NCI-H2196 (cell line): ENCODE data around the gene TTLL10.

Source experiments
- DNase-seq: peaks from one replicate; lab custom pipeline; 2025; ENCODE audit not compliant: unreplicated experiment; lab: John Stamatoyannopoulos, UW

TTLL10 gene

GRCh38 chr1:1157426-1157913, 16.2 kb upstream of the TTLL10 start:
- DNase-seq, result no peak

DNA sequence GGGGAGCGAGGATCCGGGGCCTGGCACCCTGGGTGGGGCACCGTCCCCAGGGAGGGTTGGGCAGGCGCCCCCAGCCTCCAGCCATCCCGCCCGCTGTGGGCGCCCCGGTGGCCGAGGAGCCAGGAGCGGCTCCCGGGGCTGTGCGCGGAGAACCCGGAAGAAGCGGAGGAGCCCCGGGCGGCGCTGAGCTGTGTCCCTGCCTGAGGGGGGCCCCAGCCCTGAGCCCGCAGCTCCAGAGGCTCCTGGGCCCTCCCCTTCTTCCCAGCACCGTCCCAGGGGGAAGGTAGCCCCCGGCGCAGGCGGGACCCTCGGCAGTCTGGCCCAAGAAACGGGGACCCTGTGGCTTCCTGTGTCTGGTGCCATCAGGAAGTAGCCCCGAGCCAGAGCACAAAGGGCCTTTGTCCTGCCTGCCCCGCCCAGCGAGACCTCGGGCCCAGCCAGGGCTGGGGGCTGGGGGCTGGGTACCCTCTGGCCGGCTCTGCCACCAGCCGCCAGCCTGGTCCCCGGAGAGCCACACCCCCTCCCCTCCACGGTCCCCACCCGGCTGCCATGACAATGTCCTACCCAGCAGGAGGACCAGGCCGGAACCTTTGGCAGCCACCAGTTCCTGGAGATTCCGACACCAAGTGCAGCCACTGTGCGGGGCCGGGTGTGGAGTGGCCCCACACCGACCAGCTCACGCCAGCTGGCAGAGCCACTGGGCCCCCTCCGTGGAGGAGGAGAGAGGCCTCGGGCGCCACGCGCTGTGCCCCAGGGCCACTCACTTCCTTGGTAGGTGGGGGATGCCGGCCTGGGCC, 15.6 kb upstream of the TTLL10 start:
- DNase-seq, result no peak

- DNase-seq, result no peak
Measured at GRCh38 chr1:1160281-1160930, 13.3 kb upstream of the TTLL10 start.

GRCh38 chr1:1161078-1161682, 12.5 kb upstream of the TTLL10 start:
- no peak for DNase-seq

GRCh38 chr1:1161683-1162079, 12.0 kb upstream of the TTLL10 start:
- DNase-seq, result no peak

- peak; percentile 93 for DNase-seq
Measured at GRCh38 chr1:1162597-1163537, 10.8 kb upstream of the TTLL10 start.

GRCh38 chr1:1163538-1164070, 10.1 kb upstream of the TTLL10 start:
- no peak for DNase-seq

DNA sequence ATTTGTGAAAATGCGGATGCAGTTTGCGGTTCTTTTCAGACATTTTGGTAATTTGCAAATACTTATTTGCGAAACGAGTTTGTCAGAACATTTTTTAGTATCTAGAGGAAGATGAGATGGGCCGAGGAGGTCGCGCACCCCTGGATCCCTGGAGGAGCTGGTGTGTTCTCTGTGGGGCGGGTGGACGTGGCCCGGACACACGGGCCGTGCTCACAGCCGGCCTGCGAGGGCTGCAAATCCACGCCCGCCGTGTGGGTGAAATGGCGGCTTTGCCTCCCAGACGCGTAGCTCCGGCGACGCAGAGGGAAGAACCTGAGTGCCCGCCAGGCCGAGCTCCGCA, 9.3 kb upstream of the TTLL10 start:
- no peak for DNase-seq

GRCh38 chr1:1164701-1165451, 8.8 kb upstream of the TTLL10 start:
- peak; percentile 28 for DNase-seq

DNA sequence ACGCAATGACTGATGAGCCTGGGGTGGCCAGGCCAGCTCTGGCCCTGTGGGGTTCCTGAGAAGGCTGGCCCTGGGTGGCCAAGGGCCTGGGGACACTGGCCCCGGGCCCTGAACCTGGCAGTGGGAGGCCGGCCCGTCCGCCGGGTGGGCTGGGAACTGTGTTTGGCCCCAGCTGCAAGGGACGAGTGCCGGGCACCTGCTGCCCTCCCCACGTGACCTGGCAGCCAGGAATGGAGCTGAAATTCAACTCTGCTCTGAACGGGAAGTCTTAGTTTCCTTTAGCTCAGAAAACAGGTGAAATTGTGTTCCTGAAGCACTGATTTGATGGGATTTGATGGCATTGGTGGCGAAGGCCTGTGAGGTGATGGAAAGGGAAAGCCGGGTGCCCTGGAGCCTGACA, 8.2 kb upstream of the TTLL10 start:
- DNase-seq, result peak; percentile 43

- DNase-seq, result peak; percentile 33
Measured at GRCh38 chr1:1165900-1166421, 7.7 kb upstream of the TTLL10 start.

DNA sequence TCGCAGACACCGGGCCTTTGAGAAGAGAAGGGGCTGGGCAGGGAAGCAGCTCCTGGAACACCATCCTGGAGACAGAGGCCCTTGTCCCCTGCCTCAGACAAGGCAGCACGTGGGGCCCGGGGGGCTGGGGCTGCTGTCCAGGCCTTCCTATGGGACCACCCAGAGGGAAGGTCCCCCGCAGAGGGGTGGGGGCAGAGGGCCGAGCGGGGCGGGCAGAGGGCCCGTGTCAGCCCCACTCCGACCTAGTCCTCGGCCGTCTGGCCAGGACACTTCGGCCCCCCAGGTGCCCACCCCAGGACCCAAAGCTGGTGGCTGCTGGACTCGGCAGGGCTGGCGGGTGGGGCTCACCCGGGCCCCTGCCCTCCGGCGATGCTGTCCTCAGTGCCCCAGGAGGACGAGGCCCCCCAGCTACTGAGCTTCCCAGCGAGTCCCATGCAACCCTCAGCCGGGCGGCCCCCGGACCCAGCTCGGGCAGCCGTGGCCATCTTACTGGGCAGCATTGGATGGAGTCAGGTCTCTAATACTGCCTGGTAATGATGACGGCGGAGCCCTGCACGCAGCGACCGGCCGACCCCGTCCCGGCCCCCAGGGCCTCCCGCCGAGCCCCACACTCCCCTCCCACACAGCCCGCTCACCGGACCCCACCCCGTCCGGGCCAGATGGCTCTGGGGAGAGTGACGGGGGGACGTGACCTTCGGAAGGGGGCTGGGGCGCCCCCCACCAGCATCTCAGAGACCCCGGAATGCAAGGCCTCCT, 6.9 kb upstream of the TTLL10 start:
- no peak for DNase-seq

DNA sequence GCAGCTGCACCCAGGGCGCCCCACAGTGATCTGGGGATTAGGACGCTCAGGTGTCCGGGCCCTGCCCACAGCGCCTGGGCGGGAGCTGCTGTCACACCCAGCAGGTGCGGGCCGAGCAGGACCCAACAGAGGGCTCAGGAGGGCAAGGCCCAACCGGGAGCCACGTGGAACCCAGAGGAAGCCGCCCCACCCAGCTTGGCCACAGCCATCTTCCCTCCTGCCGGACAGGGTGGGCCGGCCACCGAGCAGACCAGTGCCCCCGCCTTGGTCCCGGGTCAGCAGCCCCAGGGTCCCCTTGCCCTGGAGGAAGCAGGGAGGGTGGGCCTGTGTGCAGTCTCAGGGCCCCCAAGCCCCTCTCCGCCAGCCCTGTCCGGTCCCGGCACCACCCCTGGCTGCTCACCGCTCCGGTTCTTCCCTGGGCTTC, 6.3 kb upstream of the TTLL10 start:
- no peak for DNase-seq

DNA sequence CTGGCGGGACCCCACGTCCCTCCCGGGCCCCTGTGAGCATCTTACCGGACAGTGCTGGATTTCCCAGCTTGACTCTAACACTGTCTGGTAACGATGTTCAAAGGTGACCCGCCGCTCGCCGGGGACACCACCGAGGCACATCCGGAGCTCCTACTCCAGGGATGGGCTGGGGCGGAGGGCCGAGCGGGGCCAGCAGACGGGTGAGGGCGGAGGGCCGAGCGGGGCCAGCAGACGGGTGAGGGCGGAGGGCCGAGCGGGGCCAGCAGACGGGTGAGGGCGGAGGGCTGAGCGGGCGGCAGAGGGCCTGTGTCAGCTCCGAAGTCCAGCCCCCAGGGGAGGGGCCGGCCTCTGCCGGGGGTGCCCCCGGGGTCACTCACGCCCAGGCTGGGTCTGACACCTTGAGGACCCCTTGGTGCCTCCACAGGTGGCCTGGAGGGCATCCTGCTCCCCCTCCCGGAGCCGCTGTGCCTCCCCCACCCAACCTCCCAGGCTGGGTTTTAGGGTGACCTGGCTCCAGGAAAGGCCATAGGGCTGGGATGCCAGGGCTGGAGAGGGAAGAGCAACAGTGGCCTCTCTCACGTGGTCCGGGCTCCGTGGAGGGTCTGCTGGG, 5.7 kb upstream of the TTLL10 start:
- no peak for DNase-seq

- no peak for DNase-seq
Measured at GRCh38 chr1:1168451-1169411, 4.9 kb upstream of the TTLL10 start.

GRCh38 chr1:1169429-1170214, 4.1 kb upstream of the TTLL10 start:
- DNase-seq, result no peak
